Osteocyte (in vitro differentiated cells): ENCODE data around the gene CYB561D2. TPM values are rescaled to one million over a fixed set of nuclear protein-coding genes. Genes with fewer than 3 reads are reported as not detected.
"Not testable (repeated sequence)": the region's sequence is repeated elsewhere in the genome, so short reads cannot be mapped to it uniquely, and the experiment has no call there.

Experiments
- DNase-seq: peaks from one replicate; pipeline ENCODE4 v3.0.0; 2021; ENCODE audit warnings: mixed read lengths; ENCODE audit not compliant: unreplicated experiment; ENCODE audit errors: extremely low spot score
- H3K27ac Mint-ChIP-seq: one replicate; pipeline ENCODE4 v1.8.0; 2021; ENCODE audit warnings: mild to moderate bottlenecking, mixed read lengths; ENCODE audit not compliant: unreplicated experiment
- H3K27me3 Mint-ChIP-seq: one replicate; pipeline ENCODE4 v1.8.0; 2021; ENCODE audit warnings: mixed read lengths; ENCODE audit not compliant: unreplicated experiment
- H3K36me3 Mint-ChIP-seq: one replicate; pipeline ENCODE4 v1.8.0; 2021; ENCODE audit warnings: mixed read lengths; ENCODE audit not compliant: unreplicated experiment
- H3K4me1 Mint-ChIP-seq: one replicate; pipeline ENCODE4 v1.8.0; 2021; ENCODE audit warnings: mixed read lengths; ENCODE audit not compliant: unreplicated experiment
- H3K4me3 Mint-ChIP-seq: one replicate; pipeline ENCODE4 v1.8.0; 2021; ENCODE audit warnings: mild to moderate bottlenecking, moderate library complexity, mixed read lengths; ENCODE audit not compliant: unreplicated experiment
- H3K9me3 Mint-ChIP-seq: one replicate; pipeline ENCODE4 v1.8.0; 2021; ENCODE audit warnings: mixed read lengths; ENCODE audit not compliant: unreplicated experiment
- long read RNA-seq: library from polyadenylated mRNA; unstranded; transcript quantifications from one replicate; pipeline ENCODE4 v2.0.0, GENCODE V29; 2021
- total RNA-seq: library from RNA; stranded (reverse); gene quantifications from 2 replicates; pipeline ENCODE4 v1.2.1, GENCODE V29; 2021
- TF ChIP-seq, protein P1 (sequence below): fragments of 200-600 bp; sonication (generic); IDR thresholded peaks from 2 replicates; pipeline ENCODE4 v1.5.0; 2021; ENCODE audit warnings: antibody characterized with exemption, mild to moderate bottlenecking, moderate library complexity

The CYB561D2 gene, protein sequence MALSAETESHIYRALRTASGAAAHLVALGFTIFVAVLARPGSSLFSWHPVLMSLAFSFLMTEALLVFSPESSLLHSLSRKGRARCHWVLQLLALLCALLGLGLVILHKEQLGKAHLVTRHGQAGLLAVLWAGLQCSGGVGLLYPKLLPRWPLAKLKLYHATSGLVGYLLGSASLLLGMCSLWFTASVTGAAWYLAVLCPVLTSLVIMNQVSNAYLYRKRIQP
- total RNA-seq, result 17.2 and 18.2 TPM in 2 replicates
- long read RNA-seq, transcript CYB561D2-205 (4 exons, 1,319 nt), result minor isoform, 8 of 41 reads
- long read RNA-seq, transcript CYB561D2-202 (3 exons, 1,533 nt), result minor isoform, 8 of 41 reads
- long read RNA-seq, transcript CYB561D2-201 (4 exons, 1,225 nt), result major isoform, 13 of 41 reads
- long read RNA-seq, partial matches to known transcripts, result 0 of 41 reads
- long read RNA-seq, other reads (novel, unspliced or antisense), result 9 of 41 reads

DNA sequence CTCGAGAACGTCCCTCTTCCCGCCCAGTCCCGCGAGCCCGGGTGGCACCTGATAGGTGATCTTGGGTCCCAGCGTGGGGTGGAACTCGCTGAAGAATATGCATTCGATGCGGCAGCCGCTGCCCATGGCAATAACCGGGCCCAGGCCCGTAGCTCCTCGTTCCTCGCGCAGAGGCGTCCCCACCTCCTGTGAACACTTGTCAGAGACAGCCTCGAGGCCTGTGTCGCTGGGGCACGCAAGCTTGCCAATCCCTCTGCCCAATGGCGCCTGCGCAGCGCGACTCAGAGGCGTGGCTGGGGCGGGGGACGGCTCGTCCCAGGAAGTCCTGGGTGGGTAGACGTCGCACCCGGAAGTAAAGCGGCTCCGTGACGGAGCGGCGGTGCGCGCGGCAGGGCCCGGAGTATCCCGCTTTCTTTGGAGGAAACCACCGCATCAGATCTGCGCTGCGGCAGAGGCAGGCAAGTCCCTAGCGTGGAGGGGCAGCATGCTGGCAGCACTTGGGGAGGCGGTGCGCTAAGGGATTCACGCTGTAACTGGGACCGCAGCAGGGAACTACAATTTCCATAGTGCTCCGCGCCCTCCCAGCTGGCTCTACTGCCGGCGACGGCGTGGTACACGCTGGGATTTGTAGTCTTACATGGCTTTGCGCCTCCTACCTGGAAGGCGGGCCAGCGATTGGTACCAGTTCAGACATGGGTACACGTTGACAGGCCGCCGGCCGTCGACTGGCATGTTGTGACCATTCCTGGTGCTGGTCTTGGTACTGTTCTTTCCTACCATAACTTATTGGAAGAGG is at the start of gene CYB561D2, which contains the start of gene NPRL2:
TSS of gene CYB561D2 (plus strand) at position 336 of the 796 bp plus-strand sequence. CDS start 572 bp downstream, outside the sequence.
TSS of gene NPRL2 (minus strand) at position 249 of the 796 bp plus-strand sequence. CDS start at position 126, 123 bp downstream.
- Mint-ChIP-seq H3K4me1 (peaks cover 25% of the 10 kb centered on the region), H3K9me3 (no peaks in the 10 kb centered on the region), H3K4me3 (peak within 1 kb of the TSS; percentile 95), H3K27me3 (no peaks in the 10 kb centered on the region), H3K27ac (peak within 1 kb of the TSS; percentile 98), H3K36me3 (peaks cover 5% of the 10 kb centered on the region)
- TF ChIP-seq, protein P1, sequence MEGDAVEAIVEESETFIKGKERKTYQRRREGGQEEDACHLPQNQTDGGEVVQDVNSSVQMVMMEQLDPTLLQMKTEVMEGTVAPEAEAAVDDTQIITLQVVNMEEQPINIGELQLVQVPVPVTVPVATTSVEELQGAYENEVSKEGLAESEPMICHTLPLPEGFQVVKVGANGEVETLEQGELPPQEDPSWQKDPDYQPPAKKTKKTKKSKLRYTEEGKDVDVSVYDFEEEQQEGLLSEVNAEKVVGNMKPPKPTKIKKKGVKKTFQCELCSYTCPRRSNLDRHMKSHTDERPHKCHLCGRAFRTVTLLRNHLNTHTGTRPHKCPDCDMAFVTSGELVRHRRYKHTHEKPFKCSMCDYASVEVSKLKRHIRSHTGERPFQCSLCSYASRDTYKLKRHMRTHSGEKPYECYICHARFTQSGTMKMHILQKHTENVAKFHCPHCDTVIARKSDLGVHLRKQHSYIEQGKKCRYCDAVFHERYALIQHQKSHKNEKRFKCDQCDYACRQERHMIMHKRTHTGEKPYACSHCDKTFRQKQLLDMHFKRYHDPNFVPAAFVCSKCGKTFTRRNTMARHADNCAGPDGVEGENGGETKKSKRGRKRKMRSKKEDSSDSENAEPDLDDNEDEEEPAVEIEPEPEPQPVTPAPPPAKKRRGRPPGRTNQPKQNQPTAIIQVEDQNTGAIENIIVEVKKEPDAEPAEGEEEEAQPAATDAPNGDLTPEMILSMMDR, result no peak
- DNase-seq, result peak; percentile 99

DNA sequence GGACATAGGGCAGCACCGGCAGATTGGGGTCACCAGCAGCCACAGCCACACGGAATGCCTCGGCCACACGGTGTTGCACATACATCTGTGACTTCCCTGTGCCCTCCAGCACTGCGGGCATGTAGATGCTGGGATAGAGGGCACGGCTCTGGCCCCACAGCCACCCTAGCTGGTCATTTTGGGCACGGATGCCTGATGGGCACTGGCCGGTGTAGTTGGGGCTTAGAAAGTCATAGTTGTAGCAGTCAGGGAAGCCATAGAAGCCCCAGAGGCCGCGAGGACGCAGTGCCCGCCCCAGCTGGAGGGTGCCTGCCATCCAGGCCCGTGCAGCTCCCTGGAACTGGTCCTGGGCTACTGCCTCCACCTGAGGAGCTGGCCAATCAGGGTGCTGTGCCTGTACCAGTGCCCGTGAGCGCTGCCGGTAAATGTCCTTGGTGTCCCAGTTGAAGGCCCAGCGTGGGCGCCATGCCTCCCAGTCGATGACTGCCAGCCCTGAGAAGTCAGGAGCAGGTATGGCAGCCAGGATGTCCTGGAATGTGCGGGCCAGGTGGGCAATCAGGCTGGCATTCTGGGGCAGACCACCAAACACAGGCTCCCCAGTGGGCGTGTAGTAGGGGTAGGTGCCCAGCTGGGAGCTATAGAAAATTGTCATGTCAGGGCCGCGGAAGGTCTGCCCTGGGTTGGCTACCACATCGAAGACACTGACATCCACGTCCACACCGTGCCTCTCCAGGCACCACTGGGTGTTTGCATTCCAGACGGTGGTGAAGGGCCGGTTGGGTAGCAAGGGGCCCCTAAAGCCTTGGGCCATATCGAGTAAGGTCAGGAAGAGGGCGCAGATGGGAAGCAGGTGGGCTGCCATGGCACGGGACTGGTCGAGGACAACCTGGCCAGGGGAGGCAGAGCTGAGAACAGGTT is 48.3 kb upstream of the CYB561D2 start:
- no peaks in the 10 kb centered on the region for H3K27me3 Mint-ChIP-seq
- DNase-seq, result no peak
- TF ChIP-seq, protein P1, result no peak
- no peaks in the 10 kb centered on the region for H3K9me3 Mint-ChIP-seq
- H3K4me1 Mint-ChIP-seq, result peaks cover 22% of the 10 kb centered on the region
- H3K36me3 Mint-ChIP-seq, result no peaks in the 10 kb centered on the region
- H3K27ac Mint-ChIP-seq, result no peak overlapping the region
- H3K4me3 Mint-ChIP-seq, result no peak overlapping the region

DNA sequence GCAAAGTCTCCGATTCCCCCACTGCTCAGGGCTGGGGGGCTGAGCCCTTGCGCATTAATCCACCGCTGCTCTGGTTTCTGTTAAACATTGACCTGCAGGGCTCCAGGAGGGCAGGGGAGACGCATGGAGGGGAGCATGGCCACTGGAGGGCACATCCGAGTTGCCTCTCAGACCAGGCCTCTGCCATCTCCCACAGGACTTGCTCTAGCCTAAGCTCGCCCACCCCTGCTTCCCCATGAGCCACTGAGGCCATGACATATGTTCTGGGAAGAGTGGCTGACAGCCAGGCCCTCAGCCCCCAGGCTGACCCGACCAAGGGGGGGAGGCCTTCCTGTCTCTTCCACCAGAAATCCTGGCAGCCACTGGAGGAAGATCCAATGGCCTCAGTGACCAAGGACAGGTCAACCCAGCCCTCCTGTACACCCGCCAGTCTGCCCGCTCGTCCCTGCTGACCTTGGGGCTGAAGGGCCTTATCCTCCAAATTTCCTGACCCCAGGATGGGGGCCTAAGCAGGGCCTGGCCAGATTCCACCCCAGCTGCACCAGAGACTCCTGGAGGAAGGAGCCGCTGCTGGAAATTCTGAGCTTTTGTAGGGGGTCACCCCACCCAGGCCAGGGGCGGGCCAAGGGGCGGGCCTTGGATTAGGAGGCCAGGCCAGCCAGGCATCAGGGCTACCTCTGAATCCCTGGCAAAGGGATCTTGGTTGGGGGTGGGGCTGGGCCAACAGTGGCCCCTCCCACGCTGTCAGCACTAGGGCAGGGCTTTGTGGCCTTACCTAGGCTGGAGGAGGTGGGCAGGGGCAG is 47.4 kb upstream of the CYB561D2 start, which contains the start of gene HYAL1:
TSS of gene HYAL1 (minus strand) at position 562 of the 803 bp plus-strand sequence. CDS start 618 bp downstream, outside the sequence.
- no peaks in the 10 kb centered on the region for H3K9me3 Mint-ChIP-seq
- no peak for DNase-seq
- H3K27ac Mint-ChIP-seq, result no peak within 1 kb of the TSS

DNA sequence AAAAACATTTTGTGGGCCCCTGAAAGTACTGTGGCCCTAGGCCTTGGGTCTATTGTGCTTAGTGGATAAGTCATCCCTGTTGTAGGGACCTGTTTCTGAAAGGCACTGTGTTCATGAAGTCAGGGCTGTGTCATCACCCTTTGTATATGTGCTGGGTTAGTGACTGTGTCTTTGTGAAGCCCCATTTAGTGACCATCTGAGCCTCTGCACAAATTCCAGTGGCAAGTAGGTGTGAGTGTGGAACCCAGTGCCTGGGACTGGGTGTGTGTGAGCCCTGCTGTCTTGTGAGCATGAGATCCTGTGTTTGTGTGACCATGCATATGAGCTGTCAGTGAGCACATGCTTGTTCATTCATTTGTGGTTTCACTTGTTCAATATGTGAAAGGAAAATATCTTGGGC is 46.1 kb upstream of the CYB561D2 start:
- H3K4me3 Mint-ChIP-seq, result no peak overlapping the region
- H3K9me3 Mint-ChIP-seq, result no peaks in the 10 kb centered on the region
- H3K27me3 Mint-ChIP-seq, result no peaks in the 10 kb centered on the region
- TF ChIP-seq, protein P1, result no peak
- peaks cover 14% of the 10 kb centered on the region for H3K4me1 Mint-ChIP-seq
- no peaks in the 10 kb centered on the region for H3K36me3 Mint-ChIP-seq
- DNase-seq, result no peak
- H3K27ac Mint-ChIP-seq, result no peak overlapping the region

More for the DNA sequence above, 47.4 kb upstream of the CYB561D2 start, which contains the start of gene HYAL1:
- Mint-ChIP-seq H3K36me3 (no peaks in the 10 kb centered on the region), H3K4me3 (no peak within 1 kb of the TSS), H3K27me3 (no peaks in the 10 kb centered on the region), H3K4me1 (peaks cover 20% of the 10 kb centered on the region)
- TF ChIP-seq, protein P1, result no peak

DNA sequence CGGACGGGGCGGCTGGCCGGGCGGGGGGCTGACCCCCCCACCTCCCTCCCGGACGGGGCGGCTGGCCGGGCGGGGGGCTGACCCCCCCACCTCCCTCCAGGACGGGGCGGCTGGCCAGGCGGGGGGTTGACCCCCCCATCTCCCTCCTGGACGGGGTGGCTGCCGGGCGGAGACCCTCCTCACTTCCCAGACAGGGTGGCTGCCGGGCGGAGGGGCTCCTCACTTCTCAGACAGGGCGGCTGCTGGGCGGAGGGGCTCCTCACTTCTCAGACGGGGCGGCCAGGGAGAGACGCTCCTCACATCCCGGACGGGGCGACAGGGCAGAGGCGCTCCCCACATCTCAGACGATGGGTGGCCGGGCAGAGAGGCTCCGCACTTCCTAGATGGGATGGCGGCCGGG is 38.6 kb upstream of the CYB561D2 start:
- H3K4me1 Mint-ChIP-seq, H3K27me3 Mint-ChIP-seq, H3K36me3 Mint-ChIP-seq, H3K9me3 Mint-ChIP-seq, H3K27ac Mint-ChIP-seq, DNase-seq, H3K4me3 Mint-ChIP-seq: not testable (repeated sequence)
